Measurements from ENCODE around the gene ALOXE3. TPM values are rescaled to one million over a fixed set of nuclear protein-coding genes. Genes with fewer than 3 reads are reported as not detected.
A peak's percentile ranks its signal among the peaks of the same experiment; 100 is the strongest.

ALOXE3 gene
- total and polyA plus RNA-seq, 2 donors from 2014 or later = not detected

- H3K27me3 ChIP-seq (ENCODE audit: control insufficient read depth, insufficient read depth, low read length) = no peaks in the 10 kb centered on the region
- no peaks in the 10 kb centered on the region for H3K9me3 ChIP-seq (ENCODE audit: control insufficient read depth in 2 of 3, insufficient read depth in 1 of 3, low read length in 3 of 3)
- DNase-seq = peak; percentile 90 to 94 (median 94)
- peak; percentile 77 for FAIRE-seq
- peaks cover 4 to 30% (median 20%) of the 10 kb centered on the region in 3 donors for H3K4me1 ChIP-seq (ENCODE audit: control insufficient read depth in 2 of 3, insufficient read depth in 2 of 3, low read depth in 1 of 3, low read length in 3 of 3)
- H3K36me3 ChIP-seq (ENCODE audit: control insufficient read depth in 2 of 3, insufficient read depth in 3 of 3, low read length in 3 of 3) = peaks cover 2 to 15% (median 2%) of the 10 kb centered on the region in 3 donors
- H3K9ac ChIP-seq (ENCODE audit: low read length in 3 of 3) = peak overlapping the region in 2 of 3 donors; percentile 30 to 64
- intact Hi-C loops (cut with DNase I) = no loop called here
- TF ChIP-seq, protein P1, sequence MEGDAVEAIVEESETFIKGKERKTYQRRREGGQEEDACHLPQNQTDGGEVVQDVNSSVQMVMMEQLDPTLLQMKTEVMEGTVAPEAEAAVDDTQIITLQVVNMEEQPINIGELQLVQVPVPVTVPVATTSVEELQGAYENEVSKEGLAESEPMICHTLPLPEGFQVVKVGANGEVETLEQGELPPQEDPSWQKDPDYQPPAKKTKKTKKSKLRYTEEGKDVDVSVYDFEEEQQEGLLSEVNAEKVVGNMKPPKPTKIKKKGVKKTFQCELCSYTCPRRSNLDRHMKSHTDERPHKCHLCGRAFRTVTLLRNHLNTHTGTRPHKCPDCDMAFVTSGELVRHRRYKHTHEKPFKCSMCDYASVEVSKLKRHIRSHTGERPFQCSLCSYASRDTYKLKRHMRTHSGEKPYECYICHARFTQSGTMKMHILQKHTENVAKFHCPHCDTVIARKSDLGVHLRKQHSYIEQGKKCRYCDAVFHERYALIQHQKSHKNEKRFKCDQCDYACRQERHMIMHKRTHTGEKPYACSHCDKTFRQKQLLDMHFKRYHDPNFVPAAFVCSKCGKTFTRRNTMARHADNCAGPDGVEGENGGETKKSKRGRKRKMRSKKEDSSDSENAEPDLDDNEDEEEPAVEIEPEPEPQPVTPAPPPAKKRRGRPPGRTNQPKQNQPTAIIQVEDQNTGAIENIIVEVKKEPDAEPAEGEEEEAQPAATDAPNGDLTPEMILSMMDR (IDR thresholded peaks at IDR 0.05; ENCODE audit: borderline replicate concordance, extremely low read depth, insufficient read depth) = peak; percentile 89
- H3K4me3 ChIP-seq (ENCODE audit: low read length in 3 of 3) = peak overlapping the region in 1 of 3 donors; percentile 7
- H3K27ac ChIP-seq (ENCODE audit: low read depth in 2 of 2, low read length in 2 of 2) = peak overlapping the region; percentile 73 to 99
Observed at GRCh38 chr17:8158267-8159031, 40.1 kb upstream of the ALOXE3 start.

DNA sequence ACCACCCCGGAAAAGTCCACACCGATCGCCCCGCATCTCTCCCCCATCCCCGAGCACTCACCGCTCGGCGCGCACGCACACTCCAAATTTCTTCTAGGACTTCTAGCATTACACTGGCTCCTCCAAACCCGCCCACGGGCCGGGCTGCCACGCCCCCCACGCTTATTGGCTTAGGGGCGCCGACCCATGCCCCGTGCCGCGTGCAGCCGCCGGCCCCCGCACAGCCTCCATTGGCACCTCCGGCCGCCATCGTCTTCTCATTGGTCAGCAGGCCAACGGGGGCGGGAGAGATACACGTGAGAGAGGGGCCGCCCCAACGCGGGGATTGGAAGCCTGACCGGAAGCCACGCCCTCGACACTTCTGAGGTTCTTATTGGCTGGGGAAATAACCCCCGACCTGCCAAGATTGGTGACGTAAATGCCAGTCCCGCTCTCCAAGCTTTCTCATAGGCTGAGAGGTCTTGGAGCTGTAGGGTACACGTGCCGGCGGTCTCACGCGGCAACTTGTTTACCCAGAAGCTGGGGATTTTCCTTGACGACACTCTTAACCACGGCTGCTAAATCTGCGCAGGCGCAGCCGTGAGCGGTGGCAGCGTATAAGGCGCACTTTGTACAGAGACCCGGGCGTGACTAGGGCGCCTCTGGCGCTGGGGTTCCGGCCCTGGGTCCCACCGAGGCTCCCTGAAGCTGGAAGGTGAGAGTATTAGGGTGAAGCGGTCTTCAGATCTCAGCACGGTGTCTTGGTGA lies 38.1 kb upstream of the ALOXE3 start:
- TF ChIP-seq, protein P1 (IDR thresholded peaks at IDR 0.05; ENCODE audit: borderline replicate concordance, extremely low read depth, insufficient read depth) = peak; percentile 13
- intact Hi-C loops (cut with DNase I) = no loop called here

GRCh38 chr17:8155996-8156245 lies 37.6 kb upstream of the ALOXE3 start:
- TF ChIP-seq, protein P1 (IDR thresholded peaks at IDR 0.05; ENCODE audit: borderline replicate concordance, extremely low read depth, insufficient read depth) = no peak
- Histone ChIP-seq H3K36me3 (ENCODE audit: control insufficient read depth in 2 of 3, insufficient read depth in 3 of 3, low read length in 3 of 3) (peaks cover 2 to 16% (median 2%) of the 10 kb centered on the region in 3 donors), H3K9ac (ENCODE audit: low read length in 3 of 3) (peak overlapping the region; percentile 61 to 100 (median 99)), H3K4me3 (ENCODE audit: low read length in 3 of 3) (peak overlapping the region; percentile 75 to 99 (median 99)), H3K27ac (ENCODE audit: low read depth in 2 of 2, low read length in 2 of 2) (peak overlapping the region; percentile 99 to 100), H3K4me1 (ENCODE audit: control insufficient read depth in 2 of 3, insufficient read depth in 2 of 3, low read depth in 1 of 3, low read length in 3 of 3) (peaks cover 5 to 29% (median 18%) of the 10 kb centered on the region in 3 donors), H3K27me3 (ENCODE audit: control insufficient read depth, insufficient read depth, low read length) (no peaks in the 10 kb centered on the region), H3K9me3 (ENCODE audit: control insufficient read depth in 2 of 3, insufficient read depth in 1 of 3, low read length in 3 of 3) (no peaks in the 10 kb centered on the region)
- intact Hi-C loops (cut with DNase I) = no loop called here
- no peak for FAIRE-seq
- DNase-seq = no peak

More for the DNA sequence above, 38.1 kb upstream of the ALOXE3 start:
- Histone ChIP-seq H3K9ac (ENCODE audit: low read length in 3 of 3) (peak overlapping the region; percentile 61 to 100 (median 99)), H3K4me1 (ENCODE audit: control insufficient read depth in 2 of 3, insufficient read depth in 2 of 3, low read depth in 1 of 3, low read length in 3 of 3) (peaks cover 5 to 32% (median 22%) of the 10 kb centered on the region in 3 donors), H3K36me3 (ENCODE audit: control insufficient read depth in 2 of 3, insufficient read depth in 3 of 3, low read length in 3 of 3) (peaks cover 2 to 20% (median 2%) of the 10 kb centered on the region in 3 donors), H3K4me3 (ENCODE audit: low read length in 3 of 3) (peak overlapping the region; percentile 75 to 99 (median 99)), H3K27ac (ENCODE audit: low read depth in 2 of 2, low read length in 2 of 2) (peak overlapping the region; percentile 99 to 100), H3K27me3 (ENCODE audit: control insufficient read depth, insufficient read depth, low read length) (no peaks in the 10 kb centered on the region), H3K9me3 (ENCODE audit: control insufficient read depth in 2 of 3, insufficient read depth in 1 of 3, low read length in 3 of 3) (no peaks in the 10 kb centered on the region)
- DNase-seq (peak; percentile 100), FAIRE-seq (peak; percentile 99)
